ENCODE data around the gene SLC16A12. TPM values are rescaled to one million over a fixed set of nuclear protein-coding genes. Genes with fewer than 3 reads are reported as not detected.

The SLC16A12 gene
- total and polyA plus RNA-seq, 10 of the 15 experiments (the other 5 are each of a cell fraction or from before 2014, with no cell fraction given), result not detected

DNA sequence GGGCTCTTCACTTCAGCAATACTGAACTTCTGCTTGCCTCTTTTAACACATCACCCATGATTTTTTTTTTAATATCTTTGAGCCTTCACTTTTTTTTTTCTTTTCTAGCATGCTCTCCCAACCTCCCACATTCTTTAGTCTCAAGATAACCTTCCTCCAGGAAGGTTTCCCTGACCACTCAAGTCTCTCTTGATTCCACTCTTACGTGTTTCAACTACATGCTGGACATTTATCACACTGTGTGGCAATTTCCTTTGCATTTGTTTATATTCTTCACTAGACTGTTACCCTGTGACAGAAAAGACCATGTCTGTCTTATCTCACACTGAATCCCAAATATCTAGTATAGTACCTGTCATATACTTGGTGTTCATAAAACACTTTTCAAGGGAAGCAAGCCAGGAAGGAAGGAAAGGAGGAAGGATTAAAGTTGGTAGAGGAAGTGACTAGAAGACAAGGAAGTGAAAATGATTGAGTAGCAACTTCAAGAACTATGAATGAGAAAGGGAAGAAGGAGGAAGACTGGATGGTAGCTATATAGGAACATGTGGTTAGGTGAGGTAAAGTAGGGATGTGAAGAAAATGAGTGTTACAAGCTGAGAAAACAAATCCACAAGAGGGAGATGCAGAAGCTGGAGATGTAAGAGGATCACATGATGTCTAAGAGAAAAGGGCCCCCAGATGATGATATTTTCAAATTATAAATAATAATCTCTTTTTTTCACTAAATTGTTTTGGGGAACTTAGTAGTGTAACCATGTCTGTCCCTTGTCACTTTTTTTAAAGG lies 80.6 kb downstream of the SLC16A12 start:
- Histone ChIP-seq H3K4me1 (ENCODE audit: control insufficient read depth, insufficient read depth, low read length) (no peaks in the 10 kb centered on the region), H3K9ac (ENCODE audit: control insufficient read depth, insufficient read depth, low read length) (no peak overlapping the region), H3K9me3 (replicated peaks; ENCODE audit: control insufficient read depth, insufficient read depth, low read length) (no peaks in the 10 kb centered on the region), H3K27ac (ENCODE audit: control insufficient read depth, insufficient read depth) (no peak overlapping the region), H3K4me3 (no peak overlapping the region), H3K27me3 (replicated peaks in 1 of 2; ENCODE audit: control insufficient read depth in 2 of 2, insufficient read depth in 2 of 2, low read length in 1 of 2) (no peaks in the 10 kb centered on the region; a peak in 1 of 4 replicates), H3K4me2 (ENCODE audit: control insufficient read depth, insufficient read depth) (no peak overlapping the region), H2AFZ (ENCODE audit: control insufficient read depth, low read depth, low read length) (no peak overlapping the region), H4K20me1 (ENCODE audit: control insufficient read depth, insufficient read depth) (no peaks in the 10 kb centered on the region), H3K79me2 (ENCODE audit: control insufficient read depth, insufficient read depth, low read length) (no peaks in the 10 kb centered on the region), H3K36me3 (ENCODE audit: control insufficient read depth in 2 of 2, insufficient read depth in 2 of 2, low read length in 1 of 2) (no peaks in the 10 kb centered on the region)
- BruUV-seq (replicated peaks), result no TSS peak
- in situ Hi-C loops (cut with MboI), result no loop called here
- DNase-seq (ENCODE audit: low read depth, low spot score) (no peak), ATAC-seq (no peak), FAIRE-seq (no peak)
- intact Hi-C loops (cut with micrococcal nuclease; ENCODE audit: unreplicated experiment), result no loop called here
- TF ChIP-seq CTCF (IDR thresholded peaks at IDR 0.05 in 2 of 3, conservative IDR thresholded peaks at IDR 0.05 in 1 of 3; ENCODE audit: control insufficient read depth in 2 of 3, extremely low read depth in 1 of 3, insufficient read depth in 1 of 3, low read depth in 3 of 3, low read length in 3 of 3), result no peak
- no peak for TF ChIP-seq CHD4 (IDR thresholded peaks at IDR 0.05)
- no peak for TF ChIP-seq HCFC1 (IDR thresholded peaks at IDR 0.05; ENCODE audit: low read length)
- TF ChIP-seq MXI1 (IDR thresholded peaks at IDR 0.05; ENCODE audit: low read depth, low read length), result no peak
- TF ChIP-seq IRF4 (IDR thresholded peaks at IDR 0.05; ENCODE audit: low read depth, low read length), result no peak
- TF ChIP-seq, protein P1, sequence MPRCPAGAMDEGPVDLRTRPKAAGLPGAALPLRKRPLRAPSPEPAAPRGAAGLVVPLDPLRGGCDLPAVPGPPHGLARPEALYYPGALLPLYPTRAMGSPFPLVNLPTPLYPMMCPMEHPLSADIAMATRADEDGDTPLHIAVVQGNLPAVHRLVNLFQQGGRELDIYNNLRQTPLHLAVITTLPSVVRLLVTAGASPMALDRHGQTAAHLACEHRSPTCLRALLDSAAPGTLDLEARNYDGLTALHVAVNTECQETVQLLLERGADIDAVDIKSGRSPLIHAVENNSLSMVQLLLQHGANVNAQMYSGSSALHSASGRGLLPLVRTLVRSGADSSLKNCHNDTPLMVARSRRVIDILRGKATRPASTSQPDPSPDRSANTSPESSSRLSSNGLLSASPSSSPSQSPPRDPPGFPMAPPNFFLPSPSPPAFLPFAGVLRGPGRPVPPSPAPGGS (IDR thresholded peaks at IDR 0.05; ENCODE audit: borderline replicate concordance, insufficient read depth, low read depth, low read length, poor library complexity, severe bottlenecking), result no peak
- no peak for TF ChIP-seq RFX5 (IDR thresholded peaks at IDR 0.05; ENCODE audit: low read depth, low read length)
- no peak for TF ChIP-seq CREM (IDR thresholded peaks at IDR 0.05; ENCODE audit: low read depth)
- TF ChIP-seq POU2F2 (IDR thresholded peaks at IDR 0.05; ENCODE audit: borderline replicate concordance, low read depth, low read length), result no peak
- no peak for TF ChIP-seq IKZF2 (IDR thresholded peaks at IDR 0.05)
- TF ChIP-seq RCOR1 (conservative IDR thresholded peaks at IDR 0.05; ENCODE audit: low read depth, low read length), result no peak
- TF ChIP-seq, protein P2, sequence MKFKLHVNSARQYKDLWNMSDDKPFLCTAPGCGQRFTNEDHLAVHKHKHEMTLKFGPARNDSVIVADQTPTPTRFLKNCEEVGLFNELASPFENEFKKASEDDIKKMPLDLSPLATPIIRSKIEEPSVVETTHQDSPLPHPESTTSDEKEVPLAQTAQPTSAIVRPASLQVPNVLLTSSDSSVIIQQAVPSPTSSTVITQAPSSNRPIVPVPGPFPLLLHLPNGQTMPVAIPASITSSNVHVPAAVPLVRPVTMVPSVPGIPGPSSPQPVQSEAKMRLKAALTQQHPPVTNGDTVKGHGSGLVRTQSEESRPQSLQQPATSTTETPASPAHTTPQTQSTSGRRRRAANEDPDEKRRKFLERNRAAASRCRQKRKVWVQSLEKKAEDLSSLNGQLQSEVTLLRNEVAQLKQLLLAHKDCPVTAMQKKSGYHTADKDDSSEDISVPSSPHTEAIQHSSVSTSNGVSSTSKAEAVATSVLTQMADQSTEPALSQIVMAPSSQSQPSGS (IDR thresholded peaks at IDR 0.05; ENCODE audit: low read length), result no peak
- no peak for TF ChIP-seq SIX5 (IDR thresholded peaks at IDR 0.05; ENCODE audit: low read depth, low read length, severe bottlenecking)
- TF ChIP-seq ZNF207 (IDR thresholded peaks at IDR 0.05; ENCODE audit: borderline replicate concordance), result no peak
- TF ChIP-seq SMAD1 (IDR thresholded peaks at IDR 0.05; ENCODE audit: low read depth, partially characterized antibody), result no peak
- no peak for TF ChIP-seq TCF7 (IDR thresholded peaks at IDR 0.05; ENCODE audit: borderline replicate concordance)
- RAD21 ChIA-PET (ENCODE audit: unreplicated experiment), result no interaction called here
- WGBS (ENCODE audit: insufficient coverage, insufficient replicate concordance, low lambda C conversion rate, missing lambda C conversion rate), result 0% methylated on average over 1 of the region's 1 CpG
- POLR2A ChIA-PET, result no interaction called here
- SMC1A ChIA-PET (ENCODE audit: uncharacterized antibody, unreplicated experiment), result no interaction called here
- CTCF ChIA-PET, result no interaction called here
